Testis (tissue), 2 donors: ENCODE data around the gene POLK.

Experiments used
- POLR2A ChIP-seq: fragments of 450-650 bp; IDR thresholded peaks from one replicate; pipeline ENCODE4 v1.6.1; 2017; ENCODE audit warnings: antibody characterized with exemption, mild to moderate bottlenecking, moderate library complexity
- TF ChIP-seq, protein P1 (sequence below), 3 experiments: fragments of 450-650 bp in 2 of 3; fragments of 200-600 bp in 1 of 3; sonication (generic) in 1 of 3; IDR thresholded peaks; one replicate each; pipeline ENCODE4 v1.5.1; 2016 to 2019; ENCODE audit warnings: antibody characterized with exemption in 3 of 3, mild to moderate bottlenecking in 2 of 3, moderate library complexity in 1 of 3

DNA sequence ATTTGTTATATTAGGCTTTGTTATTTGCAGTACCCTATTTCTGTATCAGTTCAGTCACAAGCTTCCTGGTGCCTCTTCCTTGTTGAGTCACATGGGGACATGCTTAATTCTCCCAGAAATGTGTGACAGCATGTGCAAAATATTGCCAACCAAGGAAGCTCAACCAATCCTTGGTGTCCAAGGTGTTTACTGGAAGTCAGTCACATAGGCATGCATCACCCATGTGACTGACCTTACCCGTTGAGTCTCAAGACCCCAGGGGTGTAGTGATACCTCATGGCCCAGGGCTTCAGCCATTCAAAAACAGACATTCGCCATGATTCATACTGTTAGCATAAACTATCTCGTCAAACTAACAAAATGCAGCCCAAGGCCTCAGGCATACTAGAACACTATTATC, 90.3 kb downstream of the POLK start:
- TF ChIP-seq, protein P1, sequence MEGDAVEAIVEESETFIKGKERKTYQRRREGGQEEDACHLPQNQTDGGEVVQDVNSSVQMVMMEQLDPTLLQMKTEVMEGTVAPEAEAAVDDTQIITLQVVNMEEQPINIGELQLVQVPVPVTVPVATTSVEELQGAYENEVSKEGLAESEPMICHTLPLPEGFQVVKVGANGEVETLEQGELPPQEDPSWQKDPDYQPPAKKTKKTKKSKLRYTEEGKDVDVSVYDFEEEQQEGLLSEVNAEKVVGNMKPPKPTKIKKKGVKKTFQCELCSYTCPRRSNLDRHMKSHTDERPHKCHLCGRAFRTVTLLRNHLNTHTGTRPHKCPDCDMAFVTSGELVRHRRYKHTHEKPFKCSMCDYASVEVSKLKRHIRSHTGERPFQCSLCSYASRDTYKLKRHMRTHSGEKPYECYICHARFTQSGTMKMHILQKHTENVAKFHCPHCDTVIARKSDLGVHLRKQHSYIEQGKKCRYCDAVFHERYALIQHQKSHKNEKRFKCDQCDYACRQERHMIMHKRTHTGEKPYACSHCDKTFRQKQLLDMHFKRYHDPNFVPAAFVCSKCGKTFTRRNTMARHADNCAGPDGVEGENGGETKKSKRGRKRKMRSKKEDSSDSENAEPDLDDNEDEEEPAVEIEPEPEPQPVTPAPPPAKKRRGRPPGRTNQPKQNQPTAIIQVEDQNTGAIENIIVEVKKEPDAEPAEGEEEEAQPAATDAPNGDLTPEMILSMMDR (IDR thresholded peaks at IDR 0.05): no peak
- TF ChIP-seq POLR2A: no peak
